BJ (cell line): ENCODE results near the gene LRRC8D. TPM values are rescaled to one million over a fixed set of nuclear protein-coding genes. Genes with fewer than 3 reads are reported as not detected.

Experiments
- CTCF ChIA-PET: fragments of 350-600 bp; formaldehyde crosslinking; extraction: SDS; loops from one replicate; lab custom pipeline; 2021; ENCODE audit warnings: antibody characterized with exemption, inconsistent platforms; lab: Yijun Ruan, JAX
- POLR2A ChIA-PET: fragments of 300-600 bp; sonication (Branson Sonifier 250); formaldehyde crosslinking; extraction: SDS; loops from one replicate; lab custom pipeline; 2021; ENCODE audit warnings: antibody characterized with exemption; lab: Charles Lee
- DNase-seq: peaks from one replicate; pipeline ENCODE4 v3.0.0-alpha.2; 2011; ENCODE audit warnings: low read depth
- H3K27me3 ChIP-seq: 2 replicates; pipeline ENCODE4 v1.6.0; 2011; ENCODE audit warnings: low read length; ENCODE audit not compliant: control insufficient read depth, insufficient read depth
- H3K36me3 ChIP-seq: 2 replicates; pipeline ENCODE4 v1.5.1; 2011; ENCODE audit warnings: low read length; ENCODE audit not compliant: control insufficient read depth, insufficient read depth
- H3K4me3 ChIP-seq: 2 replicates; pipeline ENCODE4 v1.5.1; 2011; ENCODE audit warnings: low read depth, mild to moderate bottlenecking, control low read depth, low read length
- CTCF ChIP-seq: IDR thresholded peaks from 2 replicates; pipeline ENCODE4 v1.5.1; 2011; ENCODE audit warnings: low read depth, mild to moderate bottlenecking, control low read depth, inconsistent platforms, low read length, moderate library complexity; ENCODE audit not compliant: insufficient read depth
- polyA plus RNA-seq: library from polyadenylated mRNA; depleted of rRNA; stranded (reverse); fragments of >200 nt; gene quantifications from 2 replicates; pipeline ENCODE4 v1.2.3, GENCODE V29; 2011

LRRC8D gene
- polyA plus RNA-seq, 1 experiment = 51.9 TPM

GRCh38 chr1:89908672-89909436, 88.0 kb downstream of the LRRC8D start:
- CTCF ChIA-PET = no interaction called here
- no peaks in the 10 kb centered on the region for H3K27me3 ChIP-seq

GRCh38 chr1:89910268-89910667, 89.4 kb downstream of the LRRC8D start:
- no peaks in the 10 kb centered on the region for H3K36me3 ChIP-seq
- POLR2A ChIA-PET = no interaction called here
- no peak for DNase-seq
- TF ChIP-seq CTCF = no peak
- H3K4me3 ChIP-seq = no peak overlapping the region
- CTCF ChIA-PET = interaction anchor here (1.0 to 1.9 kb wide), 2 partner anchors 10 to 34 kb away, joined by 4 to 5 read pairs; no protein-coding TSS in a partner anchor
- no peaks in the 10 kb centered on the region for H3K27me3 ChIP-seq

More at GRCh38 chr1:89908672-89909436, 88.0 kb downstream of the LRRC8D start:
- no peak for TF ChIP-seq CTCF
- POLR2A ChIA-PET = no interaction called here
- Histone ChIP-seq H3K4me3 (no peak overlapping the region), H3K36me3 (no peaks in the 10 kb centered on the region)
- no peak for DNase-seq

- H3K4me3 ChIP-seq = no peak overlapping the region
- H3K27me3 ChIP-seq = no peaks in the 10 kb centered on the region
- POLR2A ChIA-PET = no interaction called here
- no peaks in the 10 kb centered on the region for H3K36me3 ChIP-seq
- DNase-seq = peak; percentile 63
- TF ChIP-seq CTCF = no peak
- CTCF ChIA-PET = interaction anchor here (1.0 to 2.3 kb wide), 4 partner anchors 9 to 102 kb away, joined by 4 to 10 read pairs (median 4); no protein-coding TSS in a partner anchor
Observed at GRCh38 chr1:89910780-89911179, 89.9 kb downstream of the LRRC8D start.

GRCh38 chr1:89911191-89911991, 90.6 kb downstream of the LRRC8D start:
- CTCF ChIA-PET = interaction anchor here (1.0 to 2.3 kb wide), 3 partner anchors 9 to 102 kb away, joined by 4 to 10 read pairs (median 5); no protein-coding TSS in a partner anchor
- DNase-seq = no peak
- Histone ChIP-seq H3K4me3 (no peak overlapping the region), H3K27me3 (no peaks in the 10 kb centered on the region), H3K36me3 (no peaks in the 10 kb centered on the region)
- POLR2A ChIA-PET = no interaction called here
- TF ChIP-seq CTCF = no peak

- ChIA-PET CTCF (interaction anchor here (2.3 kb wide), 1 partner anchor 69 kb away, joined by 10 read pairs; no protein-coding TSS in a partner anchor), POLR2A (no interaction called here)
- Histone ChIP-seq H3K27me3 (no peaks in the 10 kb centered on the region), H3K4me3 (no peak overlapping the region), H3K36me3 (no peaks in the 10 kb centered on the region)
- TF ChIP-seq CTCF = no peak
- DNase-seq = no peak
Observed at GRCh38 chr1:89912073-89912472, 91.2 kb downstream of the LRRC8D start.
